Liver (tissue), 3 donors: ENCODE data around the gene PDK1.
"Not testable (repeated sequence)": the region's sequence is repeated elsewhere in the genome, so short reads cannot be mapped to it uniquely, and the experiment has no call there.

Source experiments
- GABPA ChIP-seq, 2 donors: IDR thresholded peaks in 1 of 2; conservative IDR thresholded peaks in 1 of 2; 2 replicates each; pipeline ENCODE4 v1.6.1; 2016; ENCODE audit warnings: antibody characterized with exemption in 2 of 2, mild to moderate bottlenecking in 1 of 2, moderate library complexity in 1 of 2
- HNF4A ChIP-seq, 2 donors: conservative IDR thresholded peaks; 2 replicates each; pipeline ENCODE4 v1.6.1; 2016; ENCODE audit warnings: antibody characterized with exemption in 2 of 2, mild to moderate bottlenecking in 2 of 2
- HNF4G ChIP-seq: IDR thresholded peaks from 2 replicates; pipeline ENCODE4 v1.6.1; 2016; ENCODE audit warnings: antibody characterized with exemption
- RAD21 ChIP-seq, 2 donors: IDR thresholded peaks; 2 replicates each; pipeline ENCODE4 v1.6.1; 2016; ENCODE audit warnings: antibody characterized with exemption in 2 of 2, mild to moderate bottlenecking in 2 of 2
- RXRA ChIP-seq, 2 donors: IDR thresholded peaks; 2 replicates each; pipeline ENCODE4 v1.6.1; 2017 to 2018; ENCODE audit warnings: antibody characterized with exemption in 2 of 2, mild to moderate bottlenecking in 1 of 2
- SP1 ChIP-seq: IDR thresholded peaks from 2 replicates; pipeline ENCODE4 v1.6.1; 2018; ENCODE audit warnings: antibody characterized with exemption, mild to moderate bottlenecking
- TAF1 ChIP-seq: conservative IDR thresholded peaks from 2 replicates; pipeline ENCODE4 v1.6.1; 2016; ENCODE audit warnings: antibody characterized with exemption, mild to moderate bottlenecking
- TF ChIP-seq, protein P1 (sequence below): IDR thresholded peaks from 2 replicates; pipeline ENCODE4 v1.6.1; 2016; ENCODE audit warnings: antibody characterized with exemption
- TF ChIP-seq, protein P2 (sequence below): fragments of 150-350 bp; IDR thresholded peaks from 2 replicates; pipeline ENCODE4 v1.5.1; 2017; ENCODE audit warnings: improper control_type of control experiment, low read depth, low read length; ENCODE audit not compliant: missing input control
- TF ChIP-seq, protein P3 (sequence below): IDR thresholded peaks from 2 replicates; pipeline ENCODE4 v1.6.1; 2016; ENCODE audit warnings: antibody characterized with exemption
- donor health status: healthy.
- donor health status: healthy.

DNA sequence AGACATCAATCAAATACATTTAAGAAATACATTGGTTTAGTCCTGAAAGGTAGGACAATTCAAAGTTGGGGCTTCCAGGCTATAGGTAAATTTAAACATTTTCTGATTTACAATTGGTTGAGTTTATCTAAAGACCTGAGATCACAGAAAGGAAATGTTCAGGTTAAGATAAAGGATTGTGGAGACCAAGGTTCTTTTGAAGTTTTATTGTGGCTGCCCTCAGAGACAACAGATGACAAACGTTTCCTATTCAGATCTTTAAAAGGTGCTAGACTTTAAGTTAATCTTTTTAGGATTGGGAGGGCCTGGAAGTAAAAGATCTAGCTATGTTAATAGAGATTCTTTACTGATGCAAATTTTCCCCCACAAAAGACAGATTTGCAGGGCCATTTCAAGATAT lies 6.1 kb upstream of the PDK1 start:
- TF ChIP-seq, protein P1, sequence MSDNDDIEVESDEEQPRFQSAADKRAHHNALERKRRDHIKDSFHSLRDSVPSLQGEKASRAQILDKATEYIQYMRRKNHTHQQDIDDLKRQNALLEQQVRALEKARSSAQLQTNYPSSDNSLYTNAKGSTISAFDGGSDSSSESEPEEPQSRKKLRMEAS: not testable (repeated sequence)
- TF ChIP-seq GABPA (IDR thresholded peaks at IDR 0.05 in 1 of 2, conservative IDR thresholded peaks at IDR 0.05 in 1 of 2); TAF1; RXRA (IDR thresholded peaks at IDR 0.05); HNF4A (conservative IDR thresholded peaks at IDR 0.05); RAD21 (IDR thresholded peaks at IDR 0.05); SP1; HNF4G: not testable (repeated sequence)
- TF ChIP-seq, protein P2, sequence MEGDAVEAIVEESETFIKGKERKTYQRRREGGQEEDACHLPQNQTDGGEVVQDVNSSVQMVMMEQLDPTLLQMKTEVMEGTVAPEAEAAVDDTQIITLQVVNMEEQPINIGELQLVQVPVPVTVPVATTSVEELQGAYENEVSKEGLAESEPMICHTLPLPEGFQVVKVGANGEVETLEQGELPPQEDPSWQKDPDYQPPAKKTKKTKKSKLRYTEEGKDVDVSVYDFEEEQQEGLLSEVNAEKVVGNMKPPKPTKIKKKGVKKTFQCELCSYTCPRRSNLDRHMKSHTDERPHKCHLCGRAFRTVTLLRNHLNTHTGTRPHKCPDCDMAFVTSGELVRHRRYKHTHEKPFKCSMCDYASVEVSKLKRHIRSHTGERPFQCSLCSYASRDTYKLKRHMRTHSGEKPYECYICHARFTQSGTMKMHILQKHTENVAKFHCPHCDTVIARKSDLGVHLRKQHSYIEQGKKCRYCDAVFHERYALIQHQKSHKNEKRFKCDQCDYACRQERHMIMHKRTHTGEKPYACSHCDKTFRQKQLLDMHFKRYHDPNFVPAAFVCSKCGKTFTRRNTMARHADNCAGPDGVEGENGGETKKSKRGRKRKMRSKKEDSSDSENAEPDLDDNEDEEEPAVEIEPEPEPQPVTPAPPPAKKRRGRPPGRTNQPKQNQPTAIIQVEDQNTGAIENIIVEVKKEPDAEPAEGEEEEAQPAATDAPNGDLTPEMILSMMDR: not testable (repeated sequence)
- TF ChIP-seq, protein P3, sequence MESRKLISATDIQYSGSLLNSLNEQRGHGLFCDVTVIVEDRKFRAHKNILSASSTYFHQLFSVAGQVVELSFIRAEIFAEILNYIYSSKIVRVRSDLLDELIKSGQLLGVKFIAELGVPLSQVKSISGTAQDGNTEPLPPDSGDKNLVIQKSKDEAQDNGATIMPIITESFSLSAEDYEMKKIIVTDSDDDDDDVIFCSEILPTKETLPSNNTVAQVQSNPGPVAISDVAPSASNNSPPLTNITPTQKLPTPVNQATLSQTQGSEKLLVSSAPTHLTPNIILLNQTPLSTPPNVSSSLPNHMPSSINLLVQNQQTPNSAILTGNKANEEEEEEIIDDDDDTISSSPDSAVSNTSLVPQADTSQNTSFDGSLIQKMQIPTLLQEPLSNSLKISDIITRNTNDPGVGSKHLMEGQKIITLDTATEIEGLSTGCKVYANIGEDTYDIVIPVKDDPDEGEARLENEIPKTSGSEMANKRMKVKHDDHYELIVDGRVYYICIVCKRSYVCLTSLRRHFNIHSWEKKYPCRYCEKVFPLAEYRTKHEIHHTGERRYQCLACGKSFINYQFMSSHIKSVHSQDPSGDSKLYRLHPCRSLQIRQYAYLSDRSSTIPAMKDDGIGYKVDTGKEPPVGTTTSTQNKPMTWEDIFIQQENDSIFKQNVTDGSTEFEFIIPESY: not testable (repeated sequence)
